Measurements from ENCODE around the gene EML6. TPM values are rescaled to one million over a fixed set of nuclear protein-coding genes. Genes with fewer than 3 reads are reported as not detected.

The EML6 gene
- total RNA-seq, 1 experiment from 2014 or later, result 6.6 TPM

DNA sequence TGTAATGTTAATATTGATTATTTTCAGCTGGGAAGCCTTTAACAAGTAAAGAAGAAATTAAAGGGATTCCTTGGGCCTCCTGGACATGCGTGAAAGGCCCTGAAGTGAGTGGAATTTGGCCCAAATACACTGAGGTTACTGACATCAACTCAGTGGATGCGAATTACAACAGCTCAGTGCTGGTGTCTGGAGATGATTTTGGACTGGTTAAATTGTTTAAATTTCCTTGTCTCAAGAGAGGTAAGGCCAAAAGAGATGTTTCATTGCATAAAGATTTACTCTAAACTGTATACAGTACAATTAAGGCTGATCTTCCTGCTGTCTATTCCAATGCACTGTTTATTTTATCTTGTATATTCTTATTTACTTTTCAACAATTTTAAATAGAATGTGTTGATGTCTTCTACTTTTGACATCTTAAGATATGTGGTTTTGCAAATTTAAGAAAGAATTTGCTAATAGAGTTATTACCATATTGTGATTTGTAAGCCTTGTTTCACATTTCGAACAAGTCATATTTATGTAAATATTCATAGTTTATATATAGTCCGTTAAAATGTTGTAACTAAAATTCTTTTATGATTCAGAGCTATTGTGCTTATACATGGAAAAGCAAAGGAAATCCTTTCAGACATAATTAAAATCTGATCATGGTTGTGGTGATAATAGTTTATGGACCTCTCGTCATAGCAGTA lies 130.3 kb downstream of the EML6 start:
- H3K9ac ChIP-seq (ENCODE audit: low read length), result no peak overlapping the region
- H3K36me3 ChIP-seq (ENCODE audit: control insufficient read depth in 1 of 2, insufficient read depth in 2 of 2, low read length in 2 of 2), result no peaks in the 10 kb centered on the region
- H3K27ac ChIP-seq (ENCODE audit: low read depth, low read length), result no peak overlapping the region
- no peak overlapping the region for H3K4me2 ChIP-seq (ENCODE audit: low read length)
- H3K4me3 ChIP-seq (replicated peaks in 1 of 2; ENCODE audit: low read depth in 1 of 2, low read length in 2 of 2), result no peak overlapping the region
- BruUV-seq (replicated peaks), result no TSS peak
- intact Hi-C loops (cut with micrococcal nuclease), result no loop called here
- H3K9me3 ChIP-seq (ENCODE audit: control insufficient read depth in 1 of 2, insufficient read depth in 1 of 2, low read depth in 1 of 2, low read length in 2 of 2), result no peaks in the 10 kb centered on the region
- H3K4me1 ChIP-seq (ENCODE audit: control insufficient read depth in 1 of 2, insufficient read depth in 2 of 2, low read length in 2 of 2), result peaks cover 0 to 7% of the 10 kb centered on the region in 2 experiments; a peak in 1 of 4 replicates
- ChIA-PET RAD21 (ENCODE audit: low non-redundant PET in 1 of 2, low total read pairs in 2 of 2, uncharacterized antibody in 2 of 2, unreplicated experiment in 2 of 2) (no interaction called here), CTCF (no interaction called here), POLR2A (no interaction called here)
- H3K27me3 ChIP-seq (ENCODE audit: insufficient read depth, low read length), result no peaks in the 10 kb centered on the region
- DNase-seq (ENCODE audit: low read depth, low spot score) (no peak), ATAC-seq (no peak)
- no peaks in the 10 kb centered on the region for H4K20me1 ChIP-seq (ENCODE audit: insufficient read depth)
- no peaks in the 10 kb centered on the region for H3K79me2 ChIP-seq (ENCODE audit: insufficient read depth, low read length)
- no peak for TF ChIP-seq SRF (IDR thresholded peaks at IDR 0.05; ENCODE audit: low read depth)
- no peak for TF ChIP-seq SP1 (IDR thresholded peaks at IDR 0.05; ENCODE audit: low read depth)
- TF ChIP-seq CEBPB (IDR thresholded peaks at IDR 0.05; ENCODE audit: low read depth), result no peak
- TF ChIP-seq RAD21 (IDR thresholded peaks at IDR 0.05; ENCODE audit: low read depth), result no peak
- TF ChIP-seq ELF1 (IDR thresholded peaks at IDR 0.05; ENCODE audit: borderline replicate concordance, low read depth), result no peak
- no peak for TF ChIP-seq FOSL1 (IDR thresholded peaks at IDR 0.05; ENCODE audit: low read depth)
- TF ChIP-seq TCF7L2 (IDR thresholded peaks at IDR 0.05; ENCODE audit: borderline replicate concordance, extremely low read depth, insufficient read depth, insufficient read length), result no peak
- no peak overlapping the region for H2AFZ ChIP-seq (ENCODE audit: low read depth, low read length, poor library complexity, severe bottlenecking)
- no peaks in the 10 kb centered on the region for H3K9me2 ChIP-seq (ENCODE audit: insufficient read depth)

- Histone ChIP-seq H3K4me1 (ENCODE audit: control insufficient read depth in 1 of 2, insufficient read depth in 2 of 2, low read length in 2 of 2) (peaks cover 0 to 14% of the 10 kb centered on the region in 2 experiments; a peak in 1 of 4 replicates), H3K9me2 (ENCODE audit: insufficient read depth) (no peaks in the 10 kb centered on the region), H4K20me1 (ENCODE audit: insufficient read depth) (no peaks in the 10 kb centered on the region), H3K27me3 (ENCODE audit: insufficient read depth, low read length) (no peaks in the 10 kb centered on the region), H3K27ac (ENCODE audit: low read depth, low read length) (no peak overlapping the region), H3K9ac (ENCODE audit: low read length) (no peak overlapping the region), H2AFZ (ENCODE audit: low read depth, low read length, poor library complexity, severe bottlenecking) (no peak overlapping the region), H3K36me3 (ENCODE audit: control insufficient read depth in 1 of 2, insufficient read depth in 2 of 2, low read length in 2 of 2) (no peaks in the 10 kb centered on the region), H3K79me2 (ENCODE audit: insufficient read depth, low read length) (no peaks in the 10 kb centered on the region), H3K4me2 (ENCODE audit: low read length) (no peak overlapping the region), H3K4me3 (replicated peaks in 1 of 2; ENCODE audit: low read depth in 1 of 2, low read length in 2 of 2) (no peak overlapping the region), H3K9me3 (ENCODE audit: control insufficient read depth in 1 of 2, insufficient read depth in 1 of 2, low read depth in 1 of 2, low read length in 2 of 2) (no peaks in the 10 kb centered on the region)
- no TSS peak for BruUV-seq (replicated peaks)
- ChIA-PET CTCF (no interaction called here), POLR2A (no interaction called here), RAD21 (ENCODE audit: low non-redundant PET in 1 of 2, low total read pairs in 2 of 2, uncharacterized antibody in 2 of 2, unreplicated experiment in 2 of 2) (no interaction called here)
- intact Hi-C loops (cut with micrococcal nuclease), result no loop called here
- DNase-seq (ENCODE audit: low read depth, low spot score) (no peak), ATAC-seq (no peak)
- TF ChIP-seq JUND (IDR thresholded peaks at IDR 0.05) (no peak), ELF1 (IDR thresholded peaks at IDR 0.05; ENCODE audit: borderline replicate concordance, low read depth) (no peak), SP1 (IDR thresholded peaks at IDR 0.05; ENCODE audit: low read depth) (no peak), TCF7L2 (IDR thresholded peaks at IDR 0.05; ENCODE audit: borderline replicate concordance, extremely low read depth, insufficient read depth, insufficient read length) (no peak), SIN3A (IDR thresholded peaks at IDR 0.05; ENCODE audit: low read depth) (no peak), CTCF (IDR thresholded peaks at IDR 0.05 in 2 of 3, conservative IDR thresholded peaks at IDR 0.05 in 1 of 3; ENCODE audit: borderline replicate concordance in 1 of 3, insufficient read depth in 1 of 3, low read depth in 2 of 3, low read length in 2 of 3) (no peak), CEBPB (IDR thresholded peaks at IDR 0.05; ENCODE audit: low read depth) (no peak), POLR2AphosphoS5 (IDR thresholded peaks at IDR 0.05; ENCODE audit: low read depth, low read length) (no peak), POLR2A (IDR thresholded peaks at IDR 0.05; ENCODE audit: borderline replicate concordance, extremely low read depth, insufficient read depth, insufficient read length) (no peak)
- TF ChIP-seq, protein P1, sequence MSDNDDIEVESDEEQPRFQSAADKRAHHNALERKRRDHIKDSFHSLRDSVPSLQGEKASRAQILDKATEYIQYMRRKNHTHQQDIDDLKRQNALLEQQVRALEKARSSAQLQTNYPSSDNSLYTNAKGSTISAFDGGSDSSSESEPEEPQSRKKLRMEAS (IDR thresholded peaks at IDR 0.05), result no peak
- TF ChIP-seq, protein P2, sequence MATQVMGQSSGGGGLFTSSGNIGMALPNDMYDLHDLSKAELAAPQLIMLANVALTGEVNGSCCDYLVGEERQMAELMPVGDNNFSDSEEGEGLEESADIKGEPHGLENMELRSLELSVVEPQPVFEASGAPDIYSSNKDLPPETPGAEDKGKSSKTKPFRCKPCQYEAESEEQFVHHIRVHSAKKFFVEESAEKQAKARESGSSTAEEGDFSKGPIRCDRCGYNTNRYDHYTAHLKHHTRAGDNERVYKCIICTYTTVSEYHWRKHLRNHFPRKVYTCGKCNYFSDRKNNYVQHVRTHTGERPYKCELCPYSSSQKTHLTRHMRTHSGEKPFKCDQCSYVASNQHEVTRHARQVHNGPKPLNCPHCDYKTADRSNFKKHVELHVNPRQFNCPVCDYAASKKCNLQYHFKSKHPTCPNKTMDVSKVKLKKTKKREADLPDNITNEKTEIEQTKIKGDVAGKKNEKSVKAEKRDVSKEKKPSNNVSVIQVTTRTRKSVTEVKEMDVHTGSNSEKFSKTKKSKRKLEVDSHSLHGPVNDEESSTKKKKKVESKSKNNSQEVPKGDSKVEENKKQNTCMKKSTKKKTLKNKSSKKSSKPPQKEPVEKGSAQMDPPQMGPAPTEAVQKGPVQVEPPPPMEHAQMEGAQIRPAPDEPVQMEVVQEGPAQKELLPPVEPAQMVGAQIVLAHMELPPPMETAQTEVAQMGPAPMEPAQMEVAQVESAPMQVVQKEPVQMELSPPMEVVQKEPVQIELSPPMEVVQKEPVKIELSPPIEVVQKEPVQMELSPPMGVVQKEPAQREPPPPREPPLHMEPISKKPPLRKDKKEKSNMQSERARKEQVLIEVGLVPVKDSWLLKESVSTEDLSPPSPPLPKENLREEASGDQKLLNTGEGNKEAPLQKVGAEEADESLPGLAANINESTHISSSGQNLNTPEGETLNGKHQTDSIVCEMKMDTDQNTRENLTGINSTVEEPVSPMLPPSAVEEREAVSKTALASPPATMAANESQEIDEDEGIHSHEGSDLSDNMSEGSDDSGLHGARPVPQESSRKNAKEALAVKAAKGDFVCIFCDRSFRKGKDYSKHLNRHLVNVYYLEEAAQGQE (IDR thresholded peaks at IDR 0.05; ENCODE audit: low read depth), result no peak
These were observed 132.0 kb downstream of the EML6 start for GRCh38 chr2:54855434-54855833.

Data from HCT116 (cell line).